Panc1 (cell line): ENCODE results near the gene ARHGAP31.

Source experiments
- TF ChIP-seq, protein P1 (sequence below): fragments of 450-650 bp; IDR thresholded peaks from 2 replicates; pipeline ENCODE4 v1.5.1; 2017; ENCODE audit warnings: mild to moderate bottlenecking
- TF ChIP-seq, protein P2 (sequence below), 2 experiments: IDR thresholded peaks; 2 replicates each; pipeline ENCODE4 v1.6.1; 2011 to 2012; ENCODE audit warnings: low read depth in 2 of 2, control low read depth in 1 of 2, low read length in 1 of 2, mild to moderate bottlenecking in 1 of 2, moderate library complexity in 1 of 2; ENCODE audit not compliant: insufficient read depth in 1 of 2

DNA sequence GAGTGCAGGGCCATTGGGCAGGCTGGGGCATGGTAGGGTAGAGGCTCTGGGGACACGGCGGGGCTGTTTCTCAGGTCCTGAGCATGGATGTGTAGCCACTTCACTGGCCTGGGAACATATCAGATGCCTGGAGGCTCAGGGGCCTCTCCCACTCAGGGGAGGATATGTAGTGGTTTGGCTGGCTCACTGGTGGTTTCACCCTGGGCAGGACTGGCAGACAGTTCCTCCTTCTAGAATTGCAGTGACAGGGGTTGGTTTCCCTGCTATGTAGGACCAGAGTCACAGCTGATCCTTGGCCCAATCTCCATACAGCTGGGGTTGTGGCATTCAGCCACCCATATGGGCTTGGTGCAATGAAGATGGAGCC is 4.8 kb upstream of the ARHGAP31 start:
- TF ChIP-seq, protein P1, sequence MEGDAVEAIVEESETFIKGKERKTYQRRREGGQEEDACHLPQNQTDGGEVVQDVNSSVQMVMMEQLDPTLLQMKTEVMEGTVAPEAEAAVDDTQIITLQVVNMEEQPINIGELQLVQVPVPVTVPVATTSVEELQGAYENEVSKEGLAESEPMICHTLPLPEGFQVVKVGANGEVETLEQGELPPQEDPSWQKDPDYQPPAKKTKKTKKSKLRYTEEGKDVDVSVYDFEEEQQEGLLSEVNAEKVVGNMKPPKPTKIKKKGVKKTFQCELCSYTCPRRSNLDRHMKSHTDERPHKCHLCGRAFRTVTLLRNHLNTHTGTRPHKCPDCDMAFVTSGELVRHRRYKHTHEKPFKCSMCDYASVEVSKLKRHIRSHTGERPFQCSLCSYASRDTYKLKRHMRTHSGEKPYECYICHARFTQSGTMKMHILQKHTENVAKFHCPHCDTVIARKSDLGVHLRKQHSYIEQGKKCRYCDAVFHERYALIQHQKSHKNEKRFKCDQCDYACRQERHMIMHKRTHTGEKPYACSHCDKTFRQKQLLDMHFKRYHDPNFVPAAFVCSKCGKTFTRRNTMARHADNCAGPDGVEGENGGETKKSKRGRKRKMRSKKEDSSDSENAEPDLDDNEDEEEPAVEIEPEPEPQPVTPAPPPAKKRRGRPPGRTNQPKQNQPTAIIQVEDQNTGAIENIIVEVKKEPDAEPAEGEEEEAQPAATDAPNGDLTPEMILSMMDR: no peak
- TF ChIP-seq, protein P2, sequence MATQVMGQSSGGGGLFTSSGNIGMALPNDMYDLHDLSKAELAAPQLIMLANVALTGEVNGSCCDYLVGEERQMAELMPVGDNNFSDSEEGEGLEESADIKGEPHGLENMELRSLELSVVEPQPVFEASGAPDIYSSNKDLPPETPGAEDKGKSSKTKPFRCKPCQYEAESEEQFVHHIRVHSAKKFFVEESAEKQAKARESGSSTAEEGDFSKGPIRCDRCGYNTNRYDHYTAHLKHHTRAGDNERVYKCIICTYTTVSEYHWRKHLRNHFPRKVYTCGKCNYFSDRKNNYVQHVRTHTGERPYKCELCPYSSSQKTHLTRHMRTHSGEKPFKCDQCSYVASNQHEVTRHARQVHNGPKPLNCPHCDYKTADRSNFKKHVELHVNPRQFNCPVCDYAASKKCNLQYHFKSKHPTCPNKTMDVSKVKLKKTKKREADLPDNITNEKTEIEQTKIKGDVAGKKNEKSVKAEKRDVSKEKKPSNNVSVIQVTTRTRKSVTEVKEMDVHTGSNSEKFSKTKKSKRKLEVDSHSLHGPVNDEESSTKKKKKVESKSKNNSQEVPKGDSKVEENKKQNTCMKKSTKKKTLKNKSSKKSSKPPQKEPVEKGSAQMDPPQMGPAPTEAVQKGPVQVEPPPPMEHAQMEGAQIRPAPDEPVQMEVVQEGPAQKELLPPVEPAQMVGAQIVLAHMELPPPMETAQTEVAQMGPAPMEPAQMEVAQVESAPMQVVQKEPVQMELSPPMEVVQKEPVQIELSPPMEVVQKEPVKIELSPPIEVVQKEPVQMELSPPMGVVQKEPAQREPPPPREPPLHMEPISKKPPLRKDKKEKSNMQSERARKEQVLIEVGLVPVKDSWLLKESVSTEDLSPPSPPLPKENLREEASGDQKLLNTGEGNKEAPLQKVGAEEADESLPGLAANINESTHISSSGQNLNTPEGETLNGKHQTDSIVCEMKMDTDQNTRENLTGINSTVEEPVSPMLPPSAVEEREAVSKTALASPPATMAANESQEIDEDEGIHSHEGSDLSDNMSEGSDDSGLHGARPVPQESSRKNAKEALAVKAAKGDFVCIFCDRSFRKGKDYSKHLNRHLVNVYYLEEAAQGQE (IDR thresholded peaks at IDR 0.05; ENCODE audit: insufficient read depth in 1 of 2, low read depth in 2 of 2, low read length in 1 of 2): no peak
